Measurements from ENCODE around the gene TTI1. TPM values are rescaled to one million over a fixed set of nuclear protein-coding genes. Genes with fewer than 3 reads are reported as not detected.
A peak's percentile ranks its signal among the peaks of the same experiment; 100 is the strongest.

The TTI1 gene
- 10 to 100 TPM; 20.9 to 32.6 (median 28.7) TPM for polyA plus RNA-seq (ENCODE audit: insufficient read length in 4 of 4)

DNA sequence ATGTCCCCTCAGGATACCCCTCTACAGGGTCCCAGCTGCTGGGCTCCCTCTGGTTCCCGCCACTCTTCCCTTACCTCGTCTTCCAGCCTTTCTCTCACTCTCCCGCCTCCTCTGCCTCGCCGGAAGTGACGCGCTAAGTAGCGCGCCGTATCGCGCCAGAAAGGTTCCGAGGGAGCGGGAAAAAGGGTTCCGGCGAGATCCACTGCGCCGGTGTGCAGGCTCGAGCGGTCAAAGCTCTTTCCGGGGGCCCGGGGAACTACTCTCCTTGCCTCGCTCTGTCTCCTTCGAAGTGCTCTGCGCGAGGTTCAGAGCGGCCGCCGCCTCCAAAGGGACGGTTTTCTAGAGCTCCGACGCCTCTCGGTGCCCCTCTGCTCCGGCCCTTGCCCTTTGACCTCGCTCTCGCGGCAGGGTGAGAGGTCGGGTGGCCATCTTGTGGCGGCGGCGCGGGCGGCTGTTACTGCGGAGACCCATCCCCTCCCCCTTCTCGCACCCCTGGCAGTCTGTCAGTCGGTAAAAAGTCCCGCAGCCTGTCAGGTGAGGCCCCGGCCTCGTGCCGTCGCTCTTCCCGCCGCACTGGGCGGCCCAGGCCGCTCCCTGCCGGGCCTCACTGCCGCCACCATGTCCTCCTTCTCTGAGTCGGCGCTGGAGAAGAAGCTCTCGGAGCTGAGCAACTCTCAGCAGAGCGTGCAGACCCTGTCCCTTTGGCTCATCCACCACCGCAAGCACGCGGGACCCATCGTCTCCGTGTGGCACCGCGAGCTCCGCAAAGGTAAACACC lies at the start of gene TTI1, which contains the start of gene RPRD1B:
Gene TTI1, minus strand, starts transcription at position 127 of the 778 bp plus-strand sequence. CDS start 19,640 bp downstream, outside the sequence.
Gene RPRD1B, plus strand, starts transcription at position 417 of the 778 bp plus-strand sequence. Its CDS starts 202 bp downstream, at position 619.
- peak; percentile 87 to 94 (median 89) for DNase-seq (ENCODE audit: low read depth in 4 of 4, low spot score in 2 of 4)

GRCh38 chr20:38082894-38083293 lies 49.6 kb upstream of the TTI1 start:
- no peak for DNase-seq (ENCODE audit: low read depth in 4 of 4, low spot score in 2 of 4)

GRCh38 chr20:38081575-38081974 lies 48.3 kb upstream of the TTI1 start:
- no peak for DNase-seq (ENCODE audit: low read depth in 4 of 4, low spot score in 2 of 4)

DNA sequence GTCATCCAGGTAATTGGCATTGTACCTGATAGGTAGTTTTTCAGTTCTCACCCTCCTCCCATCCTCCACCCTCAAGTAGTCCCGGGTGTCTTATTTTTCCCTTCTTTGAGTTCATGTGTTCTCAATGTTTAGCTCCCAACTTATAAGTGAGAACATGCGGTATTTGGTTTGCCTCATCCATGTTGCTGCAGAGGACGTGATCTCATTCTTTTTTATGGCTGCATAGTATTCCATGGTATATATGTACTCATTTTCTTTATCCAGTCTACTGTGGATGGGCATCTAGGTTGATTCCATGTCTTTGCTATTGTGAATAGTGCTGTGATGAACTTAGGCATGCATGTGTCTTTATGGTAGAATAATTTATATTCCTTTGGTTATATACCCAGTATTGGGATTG lies 46.1 kb upstream of the TTI1 start:
- DNase-seq (ENCODE audit: low read depth in 4 of 4, low spot score in 2 of 4) = no peak

- no peak for DNase-seq (ENCODE audit: low read depth in 4 of 4, low spot score in 2 of 4)
Observed at GRCh38 chr20:38078084-38078483, 44.8 kb upstream of the TTI1 start.

DNA sequence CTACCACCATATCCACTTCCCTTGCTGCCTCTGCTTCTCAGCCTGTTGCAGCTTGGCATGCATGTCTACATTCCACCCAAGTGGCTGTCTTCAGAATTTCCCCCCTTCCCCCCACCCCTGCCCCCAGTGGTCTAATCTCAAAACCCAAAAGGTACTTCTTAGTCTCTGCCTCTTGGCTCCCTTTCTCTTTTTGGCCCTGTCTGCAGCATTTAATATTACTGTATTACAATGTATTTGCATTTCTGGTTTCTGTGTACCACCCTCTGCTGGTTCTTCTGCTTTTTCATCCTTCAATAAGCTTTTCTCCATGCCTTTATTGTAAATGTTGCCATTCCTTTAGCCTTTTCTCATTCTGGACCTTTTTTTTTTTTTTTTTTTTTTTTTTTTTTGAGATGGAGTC lies 43.3 kb upstream of the TTI1 start:
- DNase-seq (ENCODE audit: low read depth in 4 of 4, low spot score in 2 of 4) = no peak

DNA sequence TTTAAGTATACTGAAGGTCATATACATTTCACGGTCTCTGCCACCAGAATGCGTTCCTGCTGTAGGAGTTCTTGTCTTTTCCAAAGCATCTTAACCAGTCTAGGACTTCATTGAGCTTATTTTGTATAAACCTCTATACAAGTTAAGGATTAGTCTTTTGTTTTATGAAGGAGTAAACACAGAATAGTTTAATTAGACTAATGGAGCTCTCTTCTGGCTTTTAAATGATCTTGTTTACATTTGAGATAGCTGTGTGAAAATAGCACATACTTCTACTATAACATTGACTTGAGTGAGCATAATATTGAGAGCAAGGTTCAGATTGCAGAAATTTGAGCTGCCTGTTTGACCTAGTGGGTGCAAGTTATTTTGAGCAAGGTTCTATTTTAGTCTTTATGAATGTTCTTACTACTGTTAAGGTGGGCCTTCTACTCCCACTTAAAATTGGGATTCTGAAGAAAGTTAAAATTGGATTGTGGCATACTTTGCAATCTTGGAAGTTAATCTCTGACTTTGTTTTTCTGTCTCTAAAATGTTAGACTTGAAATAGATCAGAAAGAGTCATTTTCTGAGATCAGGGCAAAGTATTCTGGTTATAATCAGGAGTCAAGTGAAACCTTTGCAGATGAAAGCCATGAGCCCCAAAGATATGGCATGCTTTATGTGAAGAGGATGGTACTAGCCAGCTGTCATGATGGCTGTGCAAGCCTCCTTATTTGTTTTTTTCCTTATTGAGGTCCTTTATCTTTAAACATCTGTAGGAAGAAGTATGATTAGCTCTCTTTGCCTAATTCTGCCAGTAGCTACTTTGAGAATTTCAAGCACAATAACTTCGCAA lies 42.1 kb upstream of the TTI1 start:
- DNase-seq (ENCODE audit: low read depth in 4 of 4, low spot score in 2 of 4) = no peak

DNA sequence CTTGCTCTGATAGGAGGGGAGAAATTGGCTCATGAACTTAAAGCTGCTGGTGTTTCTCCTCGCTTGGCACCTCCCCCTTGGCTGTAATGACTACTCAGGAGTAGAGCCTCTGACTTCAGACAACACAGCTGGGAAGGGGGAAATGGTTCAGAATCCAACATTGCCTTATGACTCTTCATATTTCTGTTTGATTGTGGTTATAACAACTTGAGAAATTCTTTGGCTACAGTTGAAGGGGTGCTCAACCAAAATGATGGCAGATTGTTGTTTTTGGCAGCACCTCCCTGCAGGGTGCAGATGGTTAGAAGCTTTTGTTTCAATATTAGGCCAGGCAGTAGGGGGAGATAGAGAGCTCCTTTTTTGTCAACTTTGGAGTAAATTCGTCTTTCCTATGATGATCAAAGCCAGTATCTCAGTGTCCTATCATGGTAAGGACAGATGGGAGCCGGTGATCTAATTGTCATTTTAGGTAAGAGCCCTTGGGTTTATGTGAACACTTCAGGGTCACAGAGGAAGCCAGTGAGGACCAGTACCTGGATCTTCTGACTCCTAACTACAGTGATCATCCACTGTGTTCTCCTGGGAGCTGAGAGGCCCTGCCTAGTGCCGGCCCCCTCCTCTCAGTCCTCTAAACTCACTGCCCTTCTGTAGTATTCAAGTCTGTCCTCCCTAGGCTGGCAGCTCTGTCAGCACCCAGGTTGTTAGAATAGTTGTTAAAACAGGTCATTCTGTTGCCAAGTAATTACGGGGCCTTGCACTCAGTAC lies 40.2 kb upstream of the TTI1 start:
- peak in 3 of 4 donors; percentile 51 to 73 (median 66) for DNase-seq (ENCODE audit: low read depth in 4 of 4, low spot score in 2 of 4)

GRCh38 chr20:38072898-38073297 lies 39.6 kb upstream of the TTI1 start:
- DNase-seq (ENCODE audit: low read depth in 4 of 4, low spot score in 2 of 4) = peak in 1 of 4 donors; percentile 28

DNA sequence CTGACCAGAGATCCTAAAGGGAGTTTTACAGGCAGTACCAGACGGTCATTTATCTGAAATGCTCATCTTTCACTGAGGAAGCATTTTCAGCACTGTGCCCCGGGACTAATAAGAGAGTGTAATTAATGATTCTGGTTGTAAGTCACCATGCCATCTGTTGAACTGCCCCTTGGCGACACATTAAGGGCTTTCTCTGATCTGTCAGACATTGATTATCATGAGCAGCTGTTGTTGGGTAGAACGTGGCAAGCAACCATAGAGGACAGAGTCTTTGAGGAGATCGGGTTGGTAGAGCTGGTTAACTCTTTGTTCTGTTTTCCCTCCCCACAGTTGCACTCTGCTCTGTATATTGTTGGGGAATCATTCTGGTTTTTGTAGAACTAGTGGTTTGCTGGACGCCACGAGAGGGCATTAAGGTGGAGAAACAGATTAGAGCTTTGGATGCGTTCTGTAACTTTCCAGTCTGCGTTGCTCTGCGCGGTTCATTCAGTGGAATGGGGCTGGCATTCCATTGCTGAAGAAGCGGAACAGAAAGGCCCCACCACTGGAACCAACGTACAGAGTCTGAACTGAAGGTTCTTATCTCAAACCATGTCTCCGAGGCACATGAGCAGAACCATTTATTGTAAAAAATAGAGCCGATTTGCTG lies 34.6 kb upstream of the TTI1 start:
- DNase-seq (ENCODE audit: low read depth in 4 of 4, low spot score in 2 of 4) = no peak

DNA sequence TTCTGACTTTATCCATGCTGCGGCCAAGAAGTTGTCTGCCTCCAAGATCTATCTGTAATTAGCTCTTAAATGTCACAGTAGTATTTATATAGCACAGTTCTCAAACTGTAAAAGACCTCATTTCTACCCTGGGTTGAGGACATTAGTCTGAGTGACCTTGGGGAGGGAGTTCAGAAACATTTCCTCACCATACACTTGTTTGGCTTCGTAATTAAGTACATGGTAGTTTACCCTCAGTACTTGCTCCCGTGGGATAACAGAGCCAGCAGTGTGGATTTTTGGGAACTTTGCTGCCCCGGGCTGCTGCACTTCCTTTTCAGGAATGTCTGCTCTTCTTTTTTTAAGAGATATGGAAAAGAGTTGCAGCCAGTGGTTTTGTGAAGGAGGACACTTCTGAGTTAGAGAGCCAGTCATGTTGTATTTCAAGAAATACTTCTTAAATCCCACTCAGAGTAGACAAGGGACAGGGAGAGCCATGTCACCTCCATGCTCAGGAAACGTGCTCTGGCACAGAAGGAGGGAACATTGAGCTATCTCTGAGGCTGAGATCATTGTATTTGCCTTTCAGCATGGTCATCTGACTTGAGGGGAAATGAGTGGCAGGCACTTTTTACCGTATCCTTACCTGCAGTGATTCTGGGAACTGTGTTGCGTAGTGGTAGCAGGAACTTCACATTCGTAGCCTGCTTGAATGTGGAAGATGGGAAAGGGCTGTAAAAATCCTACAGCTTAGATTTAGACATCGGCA lies 33.9 kb upstream of the TTI1 start:
- DNase-seq (ENCODE audit: low read depth in 4 of 4, low spot score in 2 of 4) = no peak

GRCh38 chr20:38065764-38066375 lies 32.6 kb upstream of the TTI1 start:
- no peak for DNase-seq (ENCODE audit: low read depth in 4 of 4, low spot score in 2 of 4)

DNA sequence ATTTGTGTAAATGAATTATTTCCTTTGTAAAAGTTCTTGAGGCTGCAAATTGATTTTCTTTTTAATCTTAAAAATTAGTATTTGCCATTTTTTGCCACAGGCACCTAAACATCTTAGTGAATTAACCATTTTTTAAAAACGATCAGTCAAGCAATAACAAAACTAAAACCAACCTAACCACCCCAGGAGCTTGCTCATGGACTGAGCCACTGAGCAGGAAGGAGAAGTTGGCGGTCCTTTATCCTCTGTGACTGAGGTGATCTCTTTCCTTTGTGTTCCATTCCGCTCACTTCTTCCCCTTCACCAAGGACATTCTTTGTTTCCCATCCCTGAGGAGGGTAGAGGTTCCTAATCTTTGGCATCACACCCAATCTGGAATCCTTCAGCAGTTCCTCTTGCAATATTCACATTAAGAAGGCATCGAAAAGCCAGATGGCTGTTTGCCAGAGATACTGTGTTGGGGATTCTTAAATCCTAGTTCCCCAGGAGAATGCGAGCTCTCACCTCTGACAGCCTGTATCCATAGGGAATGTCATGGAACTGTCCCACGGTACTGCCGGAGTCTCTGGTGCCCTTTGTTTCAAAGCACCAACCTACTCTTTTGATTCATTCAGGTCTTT lies 30.8 kb upstream of the TTI1 start:
- no peak for DNase-seq (ENCODE audit: low read depth in 4 of 4, low spot score in 2 of 4)

- no peak for DNase-seq (ENCODE audit: low read depth in 4 of 4, low spot score in 2 of 4)
Observed at GRCh38 chr20:38062890-38063289, 29.6 kb upstream of the TTI1 start.

DNA sequence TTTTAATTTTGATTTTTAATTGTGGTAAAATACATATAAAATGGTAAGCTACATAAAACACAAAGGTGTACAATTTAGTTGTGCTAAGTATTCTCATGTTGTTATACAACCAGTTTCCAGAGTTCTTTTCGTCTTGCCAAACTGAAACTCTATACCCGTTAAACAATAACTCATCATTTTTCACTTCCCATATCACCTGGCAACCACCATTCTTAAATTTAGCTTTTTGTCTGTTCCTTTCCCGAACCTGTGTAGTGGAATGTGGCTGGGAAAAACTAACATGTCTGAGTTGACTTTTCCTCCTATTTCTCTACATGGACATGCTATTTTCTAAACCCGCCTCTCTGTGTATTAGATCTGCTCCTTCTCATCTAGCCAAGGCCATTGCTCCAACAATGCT lies 27.9 kb upstream of the TTI1 start:
- DNase-seq (ENCODE audit: low read depth in 4 of 4, low spot score in 2 of 4) = no peak

GRCh38 chr20:38060536-38060935 lies 27.3 kb upstream of the TTI1 start:
- no peak for DNase-seq (ENCODE audit: low read depth in 4 of 4, low spot score in 2 of 4)

DNA sequence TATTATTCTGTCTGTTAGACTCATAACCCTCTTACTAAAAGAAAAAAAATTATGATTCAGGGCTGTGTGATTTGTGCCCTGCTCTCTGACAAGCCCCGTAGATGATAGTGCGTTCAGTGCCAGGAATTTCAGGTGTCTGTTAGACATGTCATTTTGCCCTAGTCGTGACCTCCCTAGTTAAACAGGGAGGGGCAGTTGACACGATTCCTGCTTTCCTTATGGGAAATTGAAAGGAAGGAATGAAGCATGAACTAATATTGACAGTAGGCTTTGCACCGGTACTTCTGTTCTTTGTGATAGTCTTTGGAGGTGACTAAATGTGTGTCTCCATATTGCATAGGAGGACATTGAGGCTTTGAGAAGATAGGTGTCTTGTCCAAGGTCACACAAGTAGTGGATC lies 26.6 kb upstream of the TTI1 start:
- DNase-seq (ENCODE audit: low read depth in 4 of 4, low spot score in 2 of 4) = no peak

DNA sequence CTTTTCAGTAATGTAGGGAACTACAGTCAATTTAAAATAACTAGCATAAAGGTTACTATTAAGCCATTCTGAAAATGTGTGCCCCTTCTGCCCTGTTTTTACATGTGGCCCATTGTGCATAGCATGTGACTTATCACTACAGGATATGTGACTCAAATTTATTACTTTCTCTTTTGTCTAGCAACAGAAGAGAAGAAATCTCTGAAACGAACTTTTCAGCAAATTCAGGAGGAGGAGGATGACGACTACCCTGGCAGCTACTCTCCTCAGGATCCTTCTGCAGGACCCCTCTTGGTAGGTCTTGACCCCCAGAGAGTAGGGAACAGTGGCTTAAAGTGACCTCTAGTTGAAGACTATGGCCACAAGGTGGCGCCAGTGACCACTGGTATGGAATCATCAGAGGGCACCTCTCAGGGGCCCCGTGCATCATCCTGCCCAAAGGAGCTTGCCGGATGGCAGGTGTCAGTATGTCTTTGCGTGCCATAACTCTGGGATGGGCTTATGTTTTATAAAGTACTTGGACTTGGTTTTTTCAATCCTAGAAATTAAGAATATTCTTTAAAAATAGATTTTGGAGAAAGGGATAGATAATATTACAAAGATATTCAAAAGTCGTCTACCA lies 24.2 kb upstream of the TTI1 start:
- peak in 2 of 4 donors; percentile 36 to 62 for DNase-seq (ENCODE audit: low read depth in 4 of 4, low spot score in 2 of 4)
